HG02943 (cell line): Measurements from ENCODE around the gene GPR183.

Experiments
- ATAC-seq: cut with Tn5 transposase; IDR thresholded peaks from one replicate; pipeline ENCODE4 v1.9.1; 2021; ENCODE audit warnings: mild to moderate bottlenecking, low read depth, moderate library complexity; ENCODE audit not compliant: unreplicated experiment

GPR183 gene

GRCh38 chr13:99275093-99275469 lies 32.1 kb downstream of the GPR183 start:
- no peak for ATAC-seq

DNA sequence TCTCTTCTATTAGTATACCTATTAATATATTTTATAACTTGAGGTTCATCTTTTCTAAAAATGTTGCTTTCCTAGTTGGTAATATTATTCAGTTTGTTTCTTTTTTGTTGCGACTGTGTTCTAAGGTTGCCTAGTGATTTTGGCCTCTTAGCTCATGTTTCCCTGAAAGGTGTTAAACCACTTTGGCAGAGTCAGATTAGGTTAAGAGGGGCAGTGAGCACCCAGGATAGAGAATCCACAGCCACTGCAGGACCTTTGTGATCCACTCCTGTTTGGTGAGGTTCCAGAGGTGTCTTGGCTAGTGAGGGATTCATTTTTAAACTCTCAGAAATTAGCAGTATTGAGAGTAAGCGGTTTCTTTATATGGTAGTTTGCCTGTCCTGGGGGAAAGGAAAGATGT lies 34.1 kb downstream of the GPR183 start:
- ATAC-seq = no peak

DNA sequence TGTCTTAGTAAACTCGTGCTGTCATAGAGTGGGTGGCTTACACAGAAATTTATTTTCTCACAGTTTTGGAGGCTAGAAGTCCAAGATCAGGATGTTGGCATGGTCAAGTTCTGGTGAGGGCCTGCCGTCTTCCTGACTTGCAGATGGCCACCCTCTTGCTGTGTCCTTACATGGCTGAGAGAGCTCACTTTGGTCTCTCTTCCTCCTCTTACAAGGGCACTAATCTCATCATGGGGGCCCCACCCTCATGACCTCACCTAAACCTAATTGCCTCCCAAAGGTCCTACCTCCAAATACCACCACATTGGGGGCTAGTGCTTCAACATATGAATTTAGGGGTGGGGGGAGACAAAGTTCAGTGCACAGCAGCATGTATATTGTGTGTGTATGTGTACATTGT lies 34.7 kb downstream of the GPR183 start:
- no peak for ATAC-seq

DNA sequence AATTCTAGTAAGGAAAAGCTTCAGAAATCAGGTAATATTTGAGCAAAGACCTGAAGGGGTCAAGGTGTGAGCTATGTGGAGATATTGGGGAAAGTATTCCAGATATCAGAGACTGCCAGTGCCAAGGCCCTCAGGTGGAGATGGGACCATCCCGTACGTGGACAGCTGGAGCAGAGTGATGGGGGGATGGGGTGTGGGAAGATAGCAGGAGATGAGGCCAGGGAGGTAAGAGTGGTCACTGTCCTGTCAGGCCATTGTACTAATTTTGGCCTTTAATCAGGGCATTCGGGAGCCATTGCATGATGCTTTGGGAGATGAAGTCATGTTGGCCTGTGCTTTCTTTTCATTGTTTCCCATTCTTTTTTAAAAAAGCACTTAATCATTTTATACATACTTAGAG lies 36.0 kb downstream of the GPR183 start:
- no peak for ATAC-seq

DNA sequence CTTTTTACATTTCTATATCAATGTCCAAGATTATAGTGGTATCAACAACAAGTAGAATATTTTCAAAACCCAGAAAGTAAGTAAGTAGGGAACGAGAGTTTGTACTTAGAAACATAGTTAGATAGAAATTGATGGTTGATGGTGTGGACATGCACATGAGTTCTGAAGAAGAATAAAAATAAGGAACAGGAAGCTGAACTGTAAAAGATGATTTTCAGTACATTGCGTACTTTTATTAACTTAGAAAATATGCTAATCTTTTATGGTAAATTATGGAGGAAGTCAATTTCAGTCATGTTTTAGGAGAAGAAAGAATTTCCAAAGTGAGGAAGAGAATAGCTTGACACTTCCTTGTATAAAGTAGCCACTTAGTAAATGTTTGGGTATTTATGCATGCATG lies 36.7 kb downstream of the GPR183 start:
- ATAC-seq = no peak

- peak; percentile 53 for ATAC-seq
Observed at GRCh38 chr13:99269627-99270241, 37.5 kb downstream of the GPR183 start.

DNA sequence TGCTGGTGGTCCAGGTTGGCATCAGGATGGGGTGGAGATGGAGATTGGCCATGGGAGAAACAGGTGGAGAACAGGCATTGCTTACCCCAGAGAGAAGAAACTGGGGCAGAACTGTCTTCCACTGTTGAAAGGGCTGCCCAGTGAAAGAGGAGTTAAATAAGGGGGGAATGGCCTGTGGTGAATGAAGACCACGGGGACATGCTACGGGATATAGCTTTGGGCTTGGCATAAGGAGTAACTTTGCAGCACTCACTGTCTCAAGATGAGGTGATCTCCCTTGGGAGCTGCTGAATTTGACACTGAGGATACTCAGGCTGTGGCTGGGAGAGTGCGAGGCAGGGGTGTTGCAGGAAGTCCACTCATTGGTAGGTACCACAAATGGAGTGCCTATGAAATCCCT lies 38.4 kb downstream of the GPR183 start:
- no peak for ATAC-seq

DNA sequence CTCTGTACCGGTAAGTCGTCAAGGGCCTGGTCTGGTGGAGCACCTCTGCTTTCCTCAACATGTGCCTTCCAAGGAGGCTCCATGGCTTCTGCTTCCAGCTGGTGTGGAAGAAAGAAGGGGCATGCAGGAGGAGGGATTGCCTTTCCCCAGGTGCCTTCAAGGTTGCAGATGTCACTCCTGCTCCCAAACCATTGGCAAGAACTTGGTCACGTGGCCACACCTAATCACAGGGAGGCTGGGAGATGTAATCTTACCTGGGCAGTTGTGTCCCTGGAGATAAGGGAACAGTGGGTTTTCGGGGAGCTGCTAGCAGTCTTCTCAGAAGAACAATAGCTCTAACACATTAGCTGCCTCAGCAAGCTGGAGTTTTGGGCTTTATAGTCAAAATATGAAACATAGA lies 39.3 kb downstream of the GPR183 start:
- no peak for ATAC-seq

DNA sequence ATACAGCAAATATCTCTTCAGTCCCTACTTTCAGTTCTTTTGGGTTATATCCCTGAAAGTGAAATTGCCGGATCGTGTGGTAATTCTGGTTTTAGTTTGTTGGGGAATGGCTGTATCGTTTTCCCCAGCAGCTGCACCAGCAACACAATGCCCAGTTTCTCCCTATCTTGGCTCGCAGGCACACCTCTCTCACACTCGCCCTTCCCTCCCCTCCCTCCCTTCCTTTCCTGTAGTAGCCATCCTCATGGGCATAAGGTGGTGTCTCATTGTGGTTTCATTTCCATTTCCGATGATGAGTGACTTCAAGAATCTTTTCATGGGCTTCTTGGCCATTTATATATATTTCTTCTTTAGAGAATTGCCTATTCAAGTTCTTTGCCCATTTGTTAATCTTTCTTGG lies 40.4 kb downstream of the GPR183 start:
- ATAC-seq = no peak

- ATAC-seq = no peak
Observed at GRCh38 chr13:99265821-99266426, 41.3 kb downstream of the GPR183 start.

DNA sequence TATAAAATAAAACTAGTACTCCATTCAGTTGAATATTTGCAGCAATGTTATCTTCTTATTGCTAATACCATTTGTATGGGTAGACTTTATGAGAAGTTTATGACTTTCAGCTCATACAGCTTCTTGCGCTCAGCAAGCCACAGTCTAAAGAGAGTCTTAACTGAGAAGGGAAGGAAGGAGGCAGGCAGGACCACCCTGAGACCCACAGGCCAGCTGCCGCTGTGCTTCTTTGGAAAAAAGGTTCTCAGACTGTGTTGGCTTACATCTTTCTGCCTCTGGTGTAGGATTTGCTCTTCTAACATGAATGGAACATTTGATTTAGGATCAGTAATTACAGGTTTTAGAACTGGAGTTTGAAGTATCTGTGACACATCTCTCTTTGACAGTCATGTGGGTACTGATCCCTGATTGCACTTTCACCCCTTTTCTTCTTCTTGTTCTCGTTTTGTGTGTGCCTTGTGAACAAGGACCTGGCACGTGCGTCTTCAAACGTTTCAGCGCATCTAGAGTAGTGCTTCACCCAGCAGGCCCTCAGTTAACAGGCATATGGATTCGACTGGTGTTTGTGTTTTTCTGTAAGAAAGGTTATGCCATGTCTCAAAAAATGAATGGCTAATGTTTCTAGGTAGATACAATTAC lies 41.9 kb downstream of the GPR183 start:
- no peak for ATAC-seq

DNA sequence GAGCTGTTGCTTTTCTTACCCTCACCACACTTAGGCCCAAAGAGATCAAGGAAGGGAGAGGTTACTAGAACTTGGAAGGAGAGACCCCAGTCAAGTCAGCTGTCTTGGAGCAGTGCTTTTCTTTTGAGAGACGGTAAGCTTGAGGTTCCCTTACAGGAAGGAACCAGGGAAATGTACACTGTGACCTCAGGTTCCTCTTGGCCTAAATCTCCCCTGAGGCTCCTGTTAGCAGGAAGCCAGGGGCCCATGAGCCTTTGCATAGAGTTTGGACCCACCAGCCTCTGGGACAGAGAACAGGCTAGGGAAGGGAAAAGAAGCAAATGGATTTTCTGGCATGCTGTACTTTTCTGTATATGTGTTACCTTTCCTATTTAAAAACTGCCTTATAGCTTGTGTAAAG lies 43.1 kb downstream of the GPR183 start:
- ATAC-seq = no peak

GRCh38 chr13:99263126-99263785 lies 43.9 kb downstream of the GPR183 start:
- ATAC-seq = no peak

- ATAC-seq = no peak
Observed at GRCh38 chr13:99261059-99261458, 46.1 kb downstream of the GPR183 start.

GRCh38 chr13:99260216-99260615 lies 47.0 kb downstream of the GPR183 start:
- no peak for ATAC-seq

DNA sequence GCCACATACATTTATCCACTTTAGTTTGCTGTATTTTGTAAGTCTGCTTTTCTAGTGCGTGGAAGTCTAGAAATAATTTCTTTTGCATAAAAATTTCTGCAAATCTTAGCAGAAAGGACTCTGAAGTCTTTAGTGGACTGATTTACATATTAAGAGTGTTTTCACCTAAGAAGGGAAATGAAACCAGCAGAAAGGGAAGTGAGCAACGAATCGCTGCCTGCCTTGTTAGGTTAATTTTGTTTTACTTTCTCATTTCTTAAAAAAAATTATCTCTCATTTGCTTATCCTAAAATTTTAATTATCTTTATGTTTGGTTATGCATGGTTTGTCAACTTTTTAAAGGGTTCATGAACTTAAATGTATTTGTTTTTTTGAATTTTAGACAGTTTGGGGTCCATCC lies 48.3 kb downstream of the GPR183 start:
- ATAC-seq = no peak

- ATAC-seq = peak; percentile 81
Observed at GRCh38 chr13:99258210-99258860, 48.9 kb downstream of the GPR183 start, which contains the start of gene GPR18. Gene GPR18 (minus strand): TSS chr13:99258379. CDS start chr13:99255872, 2,507 bp downstream.

DNA sequence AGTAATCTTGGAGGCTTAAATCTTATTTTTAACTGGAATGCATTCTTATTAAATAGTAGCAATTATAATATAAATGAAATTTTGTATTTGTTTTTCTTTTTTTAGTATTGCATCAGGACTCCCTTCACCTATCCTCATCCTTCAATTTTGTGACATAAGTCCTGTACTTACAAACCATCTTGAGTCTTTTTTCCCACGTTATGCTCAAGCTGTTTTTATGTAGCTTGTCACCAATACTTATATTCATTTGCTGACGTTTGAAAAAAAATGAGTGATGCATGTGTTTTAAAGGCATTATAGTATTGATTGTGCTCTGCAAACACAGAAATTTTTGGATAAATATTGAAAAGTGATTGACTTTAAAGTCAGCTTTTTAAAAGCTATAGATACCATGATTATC lies 49.9 kb downstream of the GPR183 start:
- no peak for ATAC-seq

GRCh38 chr13:99256709-99257108 lies 50.5 kb downstream of the GPR183 start:
- no peak for ATAC-seq

DNA sequence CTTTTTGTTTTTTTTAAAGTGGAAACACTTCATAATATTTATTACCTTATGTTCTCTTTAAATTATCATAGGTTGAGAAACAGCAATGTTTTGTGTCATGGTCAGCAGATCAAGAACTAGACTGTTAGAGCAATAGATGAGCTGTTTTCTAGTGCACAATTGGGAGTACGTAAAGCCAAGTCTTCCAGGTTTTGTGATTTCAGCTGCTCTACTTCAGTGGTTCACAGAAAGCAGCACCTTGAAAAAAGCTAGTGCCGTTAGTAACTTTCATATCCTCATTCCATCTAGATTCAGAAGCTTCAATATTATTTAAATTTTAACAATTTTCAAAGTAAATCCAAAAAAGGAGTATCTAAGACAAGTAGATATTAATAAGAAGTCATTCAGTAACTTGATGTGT lies 50.9 kb downstream of the GPR183 start:
- no peak for ATAC-seq

DNA sequence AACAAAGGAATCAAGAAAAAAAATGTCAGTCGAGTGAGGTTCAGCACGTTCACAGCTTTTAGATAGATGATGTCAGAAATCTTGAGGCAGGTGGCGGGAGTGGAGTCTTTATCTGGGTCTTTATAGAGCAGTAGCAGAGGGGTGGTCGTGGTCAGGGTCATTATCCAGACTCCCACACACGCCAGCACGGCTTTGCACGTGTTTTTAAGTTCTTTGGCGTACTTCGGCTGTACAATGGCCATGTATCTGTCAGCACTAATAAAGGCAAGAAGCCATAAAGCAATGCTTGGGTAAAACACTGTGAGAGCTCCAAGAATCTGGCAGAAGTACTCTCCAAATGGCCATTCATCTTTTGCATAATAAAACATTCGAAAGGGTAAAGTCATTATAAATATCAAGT lies 51.9 kb downstream of the GPR183 start:
- no peak for ATAC-seq
